LNCaP clone FGC (cell line): ENCODE measurements around the gene MRPL34.
"Not testable (repeated sequence)": the region's sequence is repeated elsewhere in the genome, so short reads cannot be mapped to it uniquely, and the experiment has no call there.

Experiments
- DNase-seq: peaks from one replicate; pipeline ENCODE4 v3.0.0-alpha.2; 2011; ENCODE audit warnings: low read depth
- H3K4me3 ChIP-seq: 2 replicates; pipeline ENCODE4 v1.5.1; 2011; ENCODE audit warnings: mild to moderate bottlenecking, low read depth, low read length, control low read depth
- TF ChIP-seq, protein P1 (sequence below): IDR thresholded peaks from 2 replicates; pipeline ENCODE4 v1.5.1; 2012; ENCODE audit warnings: mild to moderate bottlenecking; ENCODE audit not compliant: control insufficient read depth, insufficient read depth; ENCODE audit errors: extremely low read depth

Gene MRPL34

DNA sequence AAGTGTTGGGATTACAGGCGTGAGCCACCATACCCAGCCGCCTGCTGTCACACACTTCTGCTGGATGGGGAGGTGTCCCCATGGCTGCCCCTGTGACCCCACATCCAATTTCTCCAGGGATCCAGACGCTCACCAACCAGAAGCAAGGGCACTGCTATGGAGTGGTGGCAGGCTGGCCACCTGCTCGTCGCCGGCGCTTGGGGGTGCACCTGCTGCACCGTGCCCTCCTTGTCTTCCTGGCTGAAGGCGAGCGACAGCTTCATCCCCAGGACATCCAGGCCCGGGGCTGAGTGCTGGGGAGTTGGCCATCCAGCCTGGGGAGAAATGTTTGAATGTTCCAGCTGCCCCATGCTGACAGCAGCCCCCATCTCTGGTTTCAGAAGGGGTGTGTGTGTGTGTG lies 19.4 kb upstream of the MRPL34 start:
- TF ChIP-seq, protein P1, sequence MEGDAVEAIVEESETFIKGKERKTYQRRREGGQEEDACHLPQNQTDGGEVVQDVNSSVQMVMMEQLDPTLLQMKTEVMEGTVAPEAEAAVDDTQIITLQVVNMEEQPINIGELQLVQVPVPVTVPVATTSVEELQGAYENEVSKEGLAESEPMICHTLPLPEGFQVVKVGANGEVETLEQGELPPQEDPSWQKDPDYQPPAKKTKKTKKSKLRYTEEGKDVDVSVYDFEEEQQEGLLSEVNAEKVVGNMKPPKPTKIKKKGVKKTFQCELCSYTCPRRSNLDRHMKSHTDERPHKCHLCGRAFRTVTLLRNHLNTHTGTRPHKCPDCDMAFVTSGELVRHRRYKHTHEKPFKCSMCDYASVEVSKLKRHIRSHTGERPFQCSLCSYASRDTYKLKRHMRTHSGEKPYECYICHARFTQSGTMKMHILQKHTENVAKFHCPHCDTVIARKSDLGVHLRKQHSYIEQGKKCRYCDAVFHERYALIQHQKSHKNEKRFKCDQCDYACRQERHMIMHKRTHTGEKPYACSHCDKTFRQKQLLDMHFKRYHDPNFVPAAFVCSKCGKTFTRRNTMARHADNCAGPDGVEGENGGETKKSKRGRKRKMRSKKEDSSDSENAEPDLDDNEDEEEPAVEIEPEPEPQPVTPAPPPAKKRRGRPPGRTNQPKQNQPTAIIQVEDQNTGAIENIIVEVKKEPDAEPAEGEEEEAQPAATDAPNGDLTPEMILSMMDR, result no peak
- no peak overlapping the region for H3K4me3 ChIP-seq
- no peak for DNase-seq

DNA sequence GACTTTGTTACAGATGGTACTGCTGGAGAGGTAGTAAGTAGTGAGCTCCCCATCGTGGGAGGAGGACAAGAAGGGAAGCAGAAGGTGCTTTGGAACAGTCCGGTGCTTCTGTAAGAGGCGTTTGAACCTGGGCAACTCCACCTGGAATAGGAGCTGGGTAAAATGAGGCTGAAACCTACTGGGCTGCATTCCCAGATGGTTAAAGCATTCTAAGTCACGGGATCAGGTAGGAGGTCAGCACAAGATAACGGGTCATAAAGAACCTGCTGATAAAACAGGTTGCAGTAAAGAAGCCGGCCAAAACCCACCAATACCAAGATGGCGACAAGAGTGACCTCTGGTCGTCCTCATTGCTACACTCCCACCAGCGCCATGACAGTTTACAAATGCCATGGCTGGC lies 18.9 kb upstream of the MRPL34 start:
- TF ChIP-seq, protein P1, result no peak
- no peak overlapping the region for H3K4me3 ChIP-seq
- DNase-seq, result no peak

DNA sequence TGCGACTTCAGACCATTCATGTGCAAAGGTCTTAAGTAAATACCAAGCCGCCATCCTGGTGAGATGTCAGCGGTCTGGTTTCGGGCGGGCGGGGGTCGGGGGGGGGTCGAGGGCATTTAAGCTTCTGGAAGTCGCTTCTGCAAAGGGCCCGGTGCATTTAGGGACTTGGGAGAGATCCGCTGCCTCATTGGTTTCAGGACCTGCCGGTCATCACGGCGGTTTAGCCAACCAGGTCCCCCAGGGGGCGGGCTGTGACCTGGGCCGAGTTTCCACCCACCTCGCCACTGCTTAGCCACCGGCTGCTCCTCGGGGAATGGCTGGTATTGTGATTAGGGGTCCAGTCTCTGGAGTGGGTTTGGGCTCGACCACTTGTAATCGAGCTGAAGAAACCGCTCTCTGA lies 16.2 kb upstream of the MRPL34 start:
- TF ChIP-seq, protein P1, result no peak
- H3K4me3 ChIP-seq, result no peak overlapping the region
- DNase-seq, result no peak

DNA sequence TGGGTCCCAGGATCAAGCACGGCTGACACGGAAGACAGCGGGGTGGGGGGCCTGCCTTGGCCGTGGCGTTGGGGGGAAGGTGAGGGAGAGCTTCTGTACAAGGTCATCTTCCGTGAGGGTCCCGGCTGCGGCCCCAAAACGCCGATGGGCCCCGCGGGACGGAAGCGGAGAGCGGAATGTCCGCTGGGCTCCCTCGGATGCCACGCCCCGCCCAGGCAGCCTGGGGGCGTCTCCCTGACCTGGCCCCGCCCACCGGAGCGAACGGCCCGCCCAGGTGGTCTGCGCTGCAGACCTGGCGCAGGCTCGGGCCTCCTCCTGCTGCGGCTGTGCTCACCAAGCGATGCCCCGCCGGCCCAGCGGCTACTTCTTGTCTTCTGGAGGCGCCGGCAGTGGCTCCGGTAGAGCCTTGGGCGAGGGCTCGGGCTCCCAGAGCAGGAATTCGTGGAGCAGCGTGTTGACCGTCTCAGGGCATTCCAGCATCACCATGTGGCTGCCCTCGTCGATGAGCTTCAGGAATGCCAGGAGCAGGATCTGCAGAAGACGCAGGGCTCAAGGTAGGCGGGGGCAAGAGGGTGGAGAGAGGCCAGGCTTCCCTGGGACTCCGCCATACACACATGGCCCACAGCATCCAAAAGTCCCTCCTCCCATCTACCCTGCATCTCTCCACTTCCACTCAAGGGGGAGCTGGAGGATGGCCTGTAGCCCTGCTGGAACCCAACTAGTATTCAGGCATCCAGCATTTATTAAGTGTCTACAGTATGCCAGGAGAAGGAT lies 13.2 kb upstream of the MRPL34 start:
- peak overlapping the region; percentile 44 for H3K4me3 ChIP-seq
- TF ChIP-seq, protein P1, result peak; percentile 51
- DNase-seq, result peak; percentile 28

DNA sequence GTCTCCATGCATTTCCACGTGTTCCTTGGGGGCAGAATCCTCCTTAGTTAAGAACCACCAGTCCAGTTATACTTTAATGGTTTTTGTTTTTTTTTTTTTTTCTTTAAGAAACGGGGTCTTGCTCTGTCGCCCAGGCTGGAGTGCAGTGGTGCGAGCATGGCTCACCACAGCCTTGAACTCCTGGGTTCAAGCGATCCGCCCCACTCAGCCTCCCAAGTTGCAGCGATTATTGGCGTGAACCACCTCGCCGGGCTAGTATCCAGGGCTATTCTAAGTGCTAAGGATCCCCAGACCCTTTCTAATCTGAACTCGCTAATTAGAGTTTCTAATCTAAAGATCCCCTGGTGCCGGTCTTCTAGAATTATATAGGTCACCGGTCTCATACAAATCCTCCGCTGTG lies 12.1 kb upstream of the MRPL34 start:
- H3K4me3 ChIP-seq, result no peak overlapping the region
- TF ChIP-seq, protein P1, result no peak
- DNase-seq, result no peak

DNA sequence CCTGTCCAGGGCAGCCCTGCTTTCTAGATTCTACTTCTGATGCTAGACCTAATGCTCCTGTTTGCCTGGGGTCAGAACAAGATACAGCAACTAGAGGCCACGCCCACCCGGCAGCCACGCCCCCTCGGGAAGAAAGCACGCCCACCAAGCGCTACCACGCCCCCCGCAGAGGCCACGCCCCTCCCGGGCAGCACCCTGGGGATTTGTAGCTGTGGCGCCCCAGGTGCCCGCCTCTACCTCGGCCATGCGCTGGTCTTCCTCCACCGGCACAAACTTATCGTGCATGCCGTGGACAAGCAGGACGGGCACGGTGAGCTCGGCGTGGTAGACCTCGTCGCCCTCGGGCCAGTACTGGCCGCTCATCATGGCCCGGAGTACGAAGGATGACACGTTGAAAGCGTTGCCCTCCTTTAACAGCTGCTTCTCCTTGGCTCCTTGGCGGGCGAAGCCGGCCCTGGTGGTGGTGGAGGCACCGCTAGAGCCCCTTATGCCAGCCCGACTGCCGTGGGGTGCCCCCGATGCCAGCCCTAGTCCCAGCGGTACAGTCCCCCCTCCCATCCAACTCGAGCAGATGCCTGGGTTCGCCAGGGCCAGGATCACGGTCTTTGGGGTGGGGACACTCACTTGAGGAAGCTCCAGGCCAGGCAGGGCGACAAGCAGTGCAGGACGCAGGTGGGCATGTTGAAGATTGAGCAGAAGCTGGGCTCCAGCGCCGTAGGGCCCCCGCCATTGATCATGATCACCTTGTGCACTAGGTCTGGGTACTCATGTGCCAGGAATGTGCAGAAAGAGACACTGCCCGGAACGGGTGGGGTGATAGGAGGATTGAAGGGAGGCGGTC lies 11.4 kb upstream of the MRPL34 start:
- TF ChIP-seq, protein P1, result no peak
- H3K4me3 ChIP-seq, result no peak overlapping the region
- no peak for DNase-seq

DNA sequence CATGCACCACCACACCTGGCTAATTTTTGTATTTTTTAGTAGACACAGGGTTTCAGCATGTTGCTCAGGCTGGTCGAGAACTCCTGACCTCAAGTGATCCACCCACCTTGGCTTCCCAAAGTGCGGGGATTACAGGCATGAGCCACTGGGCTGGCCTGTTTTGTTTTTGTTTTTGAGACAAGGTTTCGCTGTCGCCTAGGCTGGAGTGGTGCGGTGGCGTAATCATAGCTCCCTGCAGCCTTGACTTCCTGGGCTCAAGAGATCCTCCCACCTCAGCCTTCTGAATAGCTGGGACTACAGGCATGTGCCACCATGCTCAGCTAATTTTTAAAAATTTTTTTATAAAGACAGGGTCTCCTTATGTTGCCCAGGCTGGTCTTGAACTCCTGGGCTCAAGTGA lies 10.1 kb upstream of the MRPL34 start:
- not testable (repeated sequence) for DNase-seq, H3K4me3 ChIP-seq
